HEK293T (cell line): ENCODE results near the gene PTS.
"Not testable (repeated sequence)": the region's sequence is repeated elsewhere in the genome, so short reads cannot be mapped to it uniquely, and the experiment has no call there.

ENCODE experiments used
- CTCF ChIA-PET: fragments of 350-600 bp; formaldehyde crosslinking; extraction: SDS; loops from one replicate; lab custom pipeline; 2021; ENCODE audit warnings: antibody characterized with exemption, inconsistent platforms; lab: Yijun Ruan, JAX
- POLR2A ChIA-PET: fragments of 350-600 bp; formaldehyde crosslinking; extraction: SDS; loops from one replicate; lab custom pipeline; 2020; ENCODE audit warnings: antibody characterized with exemption, inconsistent platforms; lab: Yijun Ruan, JAX
- DNase-seq: peaks from one replicate; pipeline ENCODE4 v3.0.0; 2012; ENCODE audit warnings: mixed read lengths; ENCODE audit errors: extremely low spot score
- ARNT ChIP-seq: fragments of 450-650 bp; IDR thresholded peaks from 2 replicates; pipeline ENCODE4 v1.6.1; 2017; ENCODE audit warnings: mild to moderate bottlenecking
- BHLHE40 ChIP-seq: fragments of 450-650 bp; IDR thresholded peaks from 2 replicates; pipeline ENCODE4 v1.6.1; 2016; ENCODE audit warnings: mild to moderate bottlenecking, moderate library complexity, borderline replicate concordance
- CTBP1 ChIP-seq: fragments of 450-650 bp; IDR thresholded peaks from 2 replicates; pipeline ENCODE4 v1.6.1; 2016; ENCODE audit warnings: borderline replicate concordance
- ELF4 ChIP-seq: fragments of 450-650 bp; IDR thresholded peaks from 2 replicates; pipeline ENCODE4 v1.6.1; 2017; ENCODE audit warnings: antibody characterized with exemption
- FOXA1 ChIP-seq: fragments of 450-650 bp; IDR thresholded peaks from 2 replicates; pipeline ENCODE4 v1.6.1; 2016; ENCODE audit warnings: mild to moderate bottlenecking
- FOXK2 ChIP-seq: fragments of 450-650 bp; IDR thresholded peaks from 2 replicates; pipeline ENCODE4 v1.6.1; 2016; ENCODE audit warnings: mild to moderate bottlenecking
- FOXM1 ChIP-seq: fragments of 450-650 bp; IDR thresholded peaks from 2 replicates; pipeline ENCODE4 v1.6.1; 2017; ENCODE audit warnings: mild to moderate bottlenecking, borderline replicate concordance
- HDGF ChIP-seq: fragments of 450-650 bp; IDR thresholded peaks from 2 replicates; pipeline ENCODE4 v1.6.1; 2017; ENCODE audit warnings: antibody characterized with exemption, borderline replicate concordance
- L3MBTL2 ChIP-seq: fragments of 450-650 bp; conservative IDR thresholded peaks from 2 replicates; pipeline ENCODE4 v1.6.1; 2016; ENCODE audit warnings: mild to moderate bottlenecking
- LEF1 ChIP-seq: fragments of 450-650 bp; IDR thresholded peaks from 2 replicates; pipeline ENCODE4 v1.6.1; 2017; ENCODE audit warnings: mild to moderate bottlenecking, borderline replicate concordance
- NFRKB ChIP-seq: fragments of 450-650 bp; IDR thresholded peaks from 2 replicates; pipeline ENCODE4 v1.6.1; 2016; ENCODE audit warnings: mild to moderate bottlenecking, moderate library complexity
- SP1 ChIP-seq: fragments of 450-650 bp; IDR thresholded peaks from 2 replicates; pipeline ENCODE4 v1.6.1; 2017
- SUZ12 ChIP-seq: fragments of 450-650 bp; IDR thresholded peaks from 2 replicates; pipeline ENCODE4 v1.6.1; 2016; ENCODE audit warnings: mild to moderate bottlenecking
- TARDBP ChIP-seq: fragments of 450-650 bp; IDR thresholded peaks from 2 replicates; pipeline ENCODE4 v1.6.1; 2016
- ZNF384 ChIP-seq: fragments of 450-650 bp; IDR thresholded peaks from 2 replicates; pipeline ENCODE4 v1.6.1; 2016
- TF ChIP-seq, protein P1 (sequence below): fragments of 450-650 bp; IDR thresholded peaks from 2 replicates; pipeline ENCODE4 v1.6.1; 2016

Gene PTS

DNA sequence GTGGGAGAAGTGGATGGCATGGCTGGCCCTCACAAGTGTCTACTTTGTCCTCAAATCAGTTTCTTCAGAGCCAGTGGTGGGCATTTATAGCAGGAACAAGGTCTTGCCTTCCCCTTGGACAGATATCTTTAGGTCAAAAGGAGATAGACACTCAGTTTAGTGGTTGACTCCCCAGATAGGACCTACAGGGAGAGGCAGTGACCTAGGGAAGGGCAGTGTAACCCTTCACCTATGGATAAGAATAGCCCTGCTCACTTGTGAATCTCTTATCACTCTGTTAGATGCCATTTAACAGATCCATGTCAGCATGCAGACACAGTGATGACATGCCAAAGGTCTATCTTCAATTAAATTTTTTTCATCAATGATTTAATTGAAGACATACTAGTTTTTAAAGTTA, 39.9 kb upstream of the PTS start:
- DNase-seq = no peak
- CTCF ChIA-PET = interaction anchor here (1.0 kb wide), 1 partner anchor 11 kb away, joined by 3 read pairs; the partner anchor contains the start of gene BCO2
- POLR2A ChIA-PET = no interaction called here
- TF ChIP-seq NFRKB = no peak
- TF ChIP-seq FOXM1 = no peak
- TF ChIP-seq SUZ12 = no peak
- TF ChIP-seq HDGF = no peak
- TF ChIP-seq ELF4 = no peak
- TF ChIP-seq LEF1 = no peak
- TF ChIP-seq, protein P1, sequence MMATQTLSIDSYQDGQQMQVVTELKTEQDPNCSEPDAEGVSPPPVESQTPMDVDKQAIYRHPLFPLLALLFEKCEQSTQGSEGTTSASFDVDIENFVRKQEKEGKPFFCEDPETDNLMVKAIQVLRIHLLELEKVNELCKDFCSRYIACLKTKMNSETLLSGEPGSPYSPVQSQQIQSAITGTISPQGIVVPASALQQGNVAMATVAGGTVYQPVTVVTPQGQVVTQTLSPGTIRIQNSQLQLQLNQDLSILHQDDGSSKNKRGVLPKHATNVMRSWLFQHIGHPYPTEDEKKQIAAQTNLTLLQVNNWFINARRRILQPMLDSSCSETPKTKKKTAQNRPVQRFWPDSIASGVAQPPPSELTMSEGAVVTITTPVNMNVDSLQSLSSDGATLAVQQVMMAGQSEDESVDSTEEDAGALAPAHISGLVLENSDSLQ = no peak
- no peak for TF ChIP-seq BHLHE40
- no peak for TF ChIP-seq L3MBTL2
- TF ChIP-seq FOXK2 = no peak
- TF ChIP-seq ZNF384 = no peak
- TF ChIP-seq ARNT = no peak
- no peak for TF ChIP-seq CTBP1
- no peak for TF ChIP-seq TARDBP
- no peak for TF ChIP-seq FOXA1
- TF ChIP-seq SP1 = no peak

- POLR2A ChIA-PET, CTCF ChIA-PET, DNase-seq: not testable (repeated sequence)
Observed at GRCh38 chr11:112195113-112195512, 31.1 kb upstream of the PTS start.

DNA sequence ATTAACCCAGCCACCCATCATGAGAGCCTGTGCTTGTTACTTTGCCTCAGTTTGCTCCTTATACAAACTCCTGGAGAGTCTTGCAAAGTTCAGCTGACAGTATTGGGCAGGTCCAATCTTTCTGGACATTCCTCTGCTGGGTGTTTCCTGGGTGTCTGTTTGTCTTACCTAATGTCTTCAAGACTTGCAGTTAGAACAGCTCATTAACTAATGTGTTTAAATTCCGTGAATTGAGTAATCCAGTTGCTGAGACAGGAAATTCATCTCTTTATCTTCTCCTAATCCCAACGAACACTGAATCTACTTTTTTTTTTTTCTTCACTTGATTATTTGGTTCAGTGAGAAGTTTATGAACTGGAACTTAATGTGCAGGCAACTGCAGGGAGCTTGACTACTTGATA, 30.3 kb upstream of the PTS start:
- ChIA-PET POLR2A (no interaction called here), CTCF (interaction anchor here (0.7 kb wide), 2 partner anchors 21 to 1889 kb away, joined by 3 read pairs; partner anchors contain the start of gene BCO2)
- TF ChIP-seq SUZ12 = no peak
- no peak for DNase-seq

GRCh38 chr11:112196519-112197087, 29.6 kb upstream of the PTS start:
- ChIA-PET CTCF (interaction anchor here (0.7 kb wide), 1 partner anchor 1888 kb away, joined by 3 read pairs; no protein-coding TSS in a partner anchor), POLR2A (no interaction called here)
- TF ChIP-seq BHLHE40 (no peak), SP1 (no peak), LEF1 (no peak), FOXA1 (no peak), ARNT (no peak), SUZ12 (no peak), HDGF (no peak), NFRKB (no peak), CTBP1 (no peak), ELF4 (no peak), FOXM1 (no peak), FOXK2 (no peak)
- TF ChIP-seq, protein P1 = no peak
- DNase-seq = no peak

GRCh38 chr11:112199101-112199500, 27.1 kb upstream of the PTS start:
- CTCF ChIA-PET, POLR2A ChIA-PET, DNase-seq: not testable (repeated sequence)

DNA sequence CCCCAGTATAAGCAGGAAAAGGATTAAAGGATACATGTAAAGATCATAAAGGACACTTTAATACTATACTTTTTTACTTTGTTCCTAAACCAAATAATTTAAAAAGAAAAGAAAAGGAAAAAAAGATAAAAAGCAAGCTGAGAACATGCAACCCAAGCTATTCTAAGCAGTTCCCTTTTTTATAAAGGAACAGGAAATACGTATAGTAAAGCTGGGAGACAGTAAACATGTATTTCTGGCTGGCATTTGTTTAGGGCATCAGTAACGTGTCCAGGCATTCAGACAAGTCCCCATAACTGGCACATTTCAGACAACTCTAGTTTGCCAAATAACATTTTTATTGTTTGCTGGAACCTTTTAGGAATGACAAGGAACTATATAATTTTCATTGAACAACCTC, 26.0 kb upstream of the PTS start:
- DNase-seq = no peak
- ChIA-PET CTCF (interaction anchor here (0.6 to 0.8 kb wide), 2 partner anchors 79 to 914 kb away, joined by 3 to 8 read pairs; no protein-coding TSS in a partner anchor), POLR2A (no interaction called here)
- TF ChIP-seq CTBP1 (no peak), BHLHE40 (no peak), FOXM1 (no peak)

DNA sequence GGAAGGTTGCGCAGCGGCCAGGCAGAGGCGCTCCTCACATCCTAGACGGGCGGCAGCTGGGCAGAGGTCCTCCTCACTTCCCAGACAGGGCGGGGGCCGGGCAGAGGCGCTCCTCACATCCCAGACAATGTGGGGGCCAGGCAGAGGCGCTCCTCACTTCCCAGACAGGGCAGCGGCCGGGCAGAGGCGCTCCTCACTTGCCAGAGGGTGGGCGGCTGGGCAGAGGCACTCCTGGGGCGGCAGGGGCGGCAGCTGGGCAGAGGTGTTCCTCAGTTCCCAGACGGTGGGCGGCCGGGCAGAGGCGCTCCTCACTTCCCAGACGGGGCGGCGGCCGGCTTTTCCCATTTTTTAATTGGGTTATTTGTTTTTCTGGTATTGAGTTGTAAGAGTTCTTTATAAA, 20.2 kb upstream of the PTS start:
- no peak for DNase-seq
- CTCF ChIA-PET = interaction anchor here (0.6 kb wide), 1 partner anchor 11 kb away, joined by 3 read pairs; no protein-coding TSS in a partner anchor
- no peak for TF ChIP-seq SUZ12
- no peak for TF ChIP-seq LEF1
- no peak for TF ChIP-seq CTBP1
- TF ChIP-seq SP1 = no peak
- TF ChIP-seq FOXA1 = no peak
- TF ChIP-seq, protein P1 = no peak
- TF ChIP-seq FOXK2 = no peak
- no peak for TF ChIP-seq ELF4
- no peak for TF ChIP-seq TARDBP
- TF ChIP-seq ARNT = no peak
- POLR2A ChIA-PET = no interaction called here
